Keratinocyte (primary cell): Measurements from ENCODE around the gene IDE. TPM values are rescaled to one million over a fixed set of nuclear protein-coding genes. Genes with fewer than 3 reads are reported as not detected.

Experiments
- DNase-seq: peaks from one replicate; pipeline ENCODE4 v3.0.0-alpha.2; 2011; ENCODE audit warnings: low read depth, missing footprints, low spot score
- FAIRE-seq: peaks from 2 replicates; lab custom pipeline; 2011; peaks lifted over from hg19 to GRCh38; lab: Jason Lieb, UNC
- H2AFZ ChIP-seq: 2 replicates; pipeline ENCODE4 v1.6.0; 2012; ENCODE audit warnings: low read length, control low read depth, inconsistent platforms; ENCODE audit not compliant: control insufficient read depth
- H3K27ac ChIP-seq: 2 replicates; pipeline ENCODE4 v1.5.1; 2011; ENCODE audit warnings: low read length; ENCODE audit not compliant: control insufficient read depth, insufficient read depth
- H3K27me3 ChIP-seq: 3 replicates; pipeline ENCODE4 v1.6.0; 2011; ENCODE audit warnings: low read length; ENCODE audit not compliant: control insufficient read depth, insufficient read depth; ENCODE audit errors: extremely low read depth
- H3K36me3 ChIP-seq, 2 experiments: 2 replicates in 1 of 2; 3 replicates in 1 of 2; pipeline ENCODE4 v1.5.1; 2011; ENCODE audit warnings: low read length in 2 of 2, mild to moderate bottlenecking in 1 of 2; ENCODE audit not compliant: control insufficient read depth in 2 of 2, insufficient read depth in 2 of 2; ENCODE audit errors: extremely low read depth in 1 of 2
- H3K4me1 ChIP-seq: 3 replicates; pipeline ENCODE4 v1.5.1; 2011; ENCODE audit warnings: low read length; ENCODE audit not compliant: control insufficient read depth, insufficient read depth; ENCODE audit errors: extremely low read depth
- H3K4me2 ChIP-seq: 3 replicates; pipeline ENCODE4 v1.6.0; 2011; ENCODE audit warnings: low read depth, low read length; ENCODE audit not compliant: control insufficient read depth, insufficient read depth; ENCODE audit errors: extremely low read depth
- H3K4me3 ChIP-seq, 3 experiments: fragments of 200-600 bp in 1 of 3; sonication (generic) in 1 of 3; 2 replicates in 2 of 3; 3 replicates in 1 of 3; pipeline ENCODE4 v1.5.1; 2011 to 2016; ENCODE audit warnings: low read length in 3 of 3, mild to moderate bottlenecking in 3 of 3, control low read depth in 2 of 3, inconsistent platforms in 1 of 3, low read depth in 1 of 3, mixed read lengths in 1 of 3, mixed run types in 1 of 3, moderate library complexity in 1 of 3; ENCODE audit not compliant: control insufficient read depth in 2 of 3, insufficient read depth in 2 of 3; ENCODE audit errors: extremely low read depth in 1 of 3
- H3K79me2 ChIP-seq: 2 replicates; pipeline ENCODE4 v1.6.0; 2012; ENCODE audit warnings: low read length; ENCODE audit not compliant: control insufficient read depth, insufficient read depth
- H3K9ac ChIP-seq: 3 replicates; pipeline ENCODE4 v1.6.0; 2011; ENCODE audit warnings: low read length; ENCODE audit not compliant: control insufficient read depth, insufficient read depth; ENCODE audit errors: extremely low read depth
- H3K9me1 ChIP-seq: 3 replicates; pipeline ENCODE4 v1.6.0; 2011; ENCODE audit warnings: low read length; ENCODE audit not compliant: control insufficient read depth, insufficient read depth; ENCODE audit errors: extremely low read depth
- H3K9me3 ChIP-seq: 2 replicates; pipeline ENCODE4 v1.5.1; 2012; ENCODE audit warnings: low read depth, low read length; ENCODE audit not compliant: control insufficient read depth
- H4K20me1 ChIP-seq: 3 replicates; pipeline ENCODE4 v1.6.0; 2011; ENCODE audit warnings: low read length; ENCODE audit not compliant: control insufficient read depth, insufficient read depth; ENCODE audit errors: extremely low read depth
- CTCF ChIP-seq, 3 experiments: IDR thresholded peaks in 1 of 3; conservative IDR thresholded peaks in 1 of 3; optimal IDR thresholded peaks in 1 of 3; 2 replicates in 2 of 3; 3 replicates in 1 of 3; pipeline versions ENCODE3 to v1.5.1; 2011; ENCODE audit warnings: low read length in 3 of 3, mild to moderate bottlenecking in 3 of 3, moderate library complexity in 2 of 3, control low read depth in 1 of 3, inconsistent platforms in 1 of 3; ENCODE audit not compliant: insufficient read depth in 2 of 3; ENCODE audit errors: extremely low read depth in 1 of 3
- EZH2 ChIP-seq: IDR thresholded peaks from one replicate; pipeline ENCODE4 v1.6.1; 2012; ENCODE audit warnings: inconsistent platforms, mild to moderate bottlenecking, low read length, moderate library complexity
- dilution Hi-C: fragments of 300-500 bp; cut with MboI; formaldehyde crosslinking; loops from one replicate; pipeline ENCODE4 v1.7.0; 2020; ENCODE audit warnings: low sequenced_read_pairs; ENCODE audit not compliant: extremely low pct_ligation_motif_present
- polyA minus RNA-seq, 3 experiments: library from RNA; depleted of rRNA, polyadenylated mRNA; stranded (reverse); fragments of >200 nt; gene quantifications; 1 replicate in 1 of 3; 2 replicates in 1 of 3; 3 replicates in 1 of 3; pipeline ENCODE4 v1.2.3, GENCODE V29; 2011
- polyA plus RNA-seq, 5 experiments: library from polyadenylated mRNA; depleted of rRNA in 3 of 5; stranded (reverse) in 3 of 5; stranded (forward) in 1 of 5; unstranded in 1 of 5; fragments of >200 nt; gene quantifications; 1 replicate in 1 of 5; 2 replicates in 3 of 5; 3 replicates in 1 of 5; pipeline versions ENCODE4 v1.2.1 to v1.2.3, GENCODE V29; 2011 to 2012; ENCODE audit warnings: missing spikeins in 2 of 5, low read depth in 1 of 5, low replicate concordance in 1 of 5

Gene IDE
- polyA plus RNA-seq = 13.7 to 24.4 TPM (median 16.5 TPM) in 3 replicates
- polyA plus RNA-seq (2011; ENCODE audit: low read depth) = 18.8 TPM
- polyA plus RNA-seq (2011; cell fraction: cytosol; rRNA removed) = 8.0 and 21.7 TPM in 2 replicates
- polyA plus RNA-seq (2011; cell fraction: nucleus; rRNA removed) = 20.9 and 22.6 TPM in 2 replicates
- polyA plus RNA-seq (2012; ENCODE audit: low replicate concordance) = 14.9 and 23.8 TPM in 2 replicates
- polyA minus RNA-seq = 15.1 to 51.9 TPM (median 41.5 TPM) in 3 replicates
- 20.3 TPM for polyA minus RNA-seq (2011; cell fraction: cytosol; rRNA and poly(A)+ RNA removed)
- polyA minus RNA-seq (2011; cell fraction: nucleus; rRNA and poly(A)+ RNA removed) = 24.1 and 39.4 TPM in 2 replicates

GRCh38 chr10:92573798-92574547 is at the start of gene IDE:
Gene IDE (minus strand): TSS chr10:92574093. CDS start chr10:92574019, 74 bp downstream.
- Histone ChIP-seq H3K9me1 (no peaks in the 10 kb centered on the region), H3K4me3 (peak within 1 kb of the TSS; percentile 66 to 93 (median 83)), H3K4me2 (peak within 1 kb of the TSS; percentile 97), H2AFZ (peak within 1 kb of the TSS; percentile 95), H4K20me1 (no peaks in the 10 kb centered on the region), H3K79me2 (peaks cover 33% of the 10 kb centered on the region), H3K27me3 (no peaks in the 10 kb centered on the region), H3K27ac (peak within 1 kb of the TSS; percentile 87), H3K9ac (peak within 1 kb of the TSS; percentile 91), H3K4me1 (peaks cover 26% of the 10 kb centered on the region), H3K9me3 (no peaks in the 10 kb centered on the region), H3K36me3 (no peaks in the 10 kb centered on the region)
- DNase-seq = no peak
- TF ChIP-seq CTCF (optimal IDR thresholded peaks at IDR 0.05 in 1 of 3, IDR thresholded peaks at IDR 0.05 in 1 of 3, conservative IDR thresholded peaks at IDR 0.05 in 1 of 3; ENCODE audit: extremely low read depth in 1 of 3, insufficient read depth in 2 of 3, low read length in 3 of 3) (peak; percentile 70 to 94 (median 93)), EZH2 (no peak)
- no peak for FAIRE-seq
- dilution Hi-C loops = no loop called here

GRCh38 chr10:92619368-92619767 is 45.5 kb upstream of the IDE start:
- TF ChIP-seq EZH2 (no peak), CTCF (optimal IDR thresholded peaks at IDR 0.05 in 1 of 3, IDR thresholded peaks at IDR 0.05 in 1 of 3, conservative IDR thresholded peaks at IDR 0.05 in 1 of 3; ENCODE audit: extremely low read depth in 1 of 3, insufficient read depth in 2 of 3, low read length in 3 of 3) (no peak)
- Histone ChIP-seq H2AFZ (no peak overlapping the region), H3K4me1 (no peaks in the 10 kb centered on the region), H3K4me2 (no peak overlapping the region), H4K20me1 (no peaks in the 10 kb centered on the region), H3K79me2 (no peaks in the 10 kb centered on the region), H3K4me3 (no peak overlapping the region), H3K9me1 (no peaks in the 10 kb centered on the region), H3K27ac (no peak overlapping the region), H3K36me3 (peaks cover 2 to 8% of the 10 kb centered on the region in 2 experiments), H3K9me3 (no peaks in the 10 kb centered on the region), H3K9ac (no peak overlapping the region), H3K27me3 (no peaks in the 10 kb centered on the region)
- DNase-seq (no peak), FAIRE-seq (no peak)
- dilution Hi-C loops = no loop called here
